Immature natural killer cell (primary cell): Measurements from ENCODE around the gene ST6GALNAC3. TPM values are rescaled to one million over a fixed set of nuclear protein-coding genes. Genes with fewer than 3 reads are reported as not detected.
"Not testable (repeated sequence)": the region's sequence is repeated elsewhere in the genome, so short reads cannot be mapped to it uniquely, and the experiment has no call there.

Experiments
- DNase-seq, 3 donors: peaks; one replicate each; pipeline ENCODE4 v3.0.0; 2022; ENCODE audit warnings: mixed read lengths in 1 of 3
- H3K27ac Mint-ChIP-seq, 6 donors: one replicate each; pipeline ENCODE4 v1.8.0; 2020; ENCODE audit warnings: mixed read lengths in 6 of 6, mild to moderate bottlenecking in 5 of 6, inconsistent platforms in 4 of 6, moderate library complexity in 3 of 6
- H3K27me3 Mint-ChIP-seq, 3 donors: one replicate each; pipeline ENCODE4 v1.8.0; 2020 to 2021; ENCODE audit warnings: low read depth in 3 of 3, mild to moderate bottlenecking in 3 of 3, mixed read lengths in 3 of 3, moderate library complexity in 3 of 3, inconsistent platforms in 1 of 3
- H3K36me3 Mint-ChIP-seq, 3 donors: one replicate each; pipeline ENCODE4 v1.8.0; 2020; ENCODE audit warnings: mixed read lengths in 3 of 3, inconsistent platforms in 2 of 3, mild to moderate bottlenecking in 2 of 3
- H3K4me1 Mint-ChIP-seq, 2 donors: one replicate each; pipeline ENCODE4 v1.8.0; 2020; ENCODE audit warnings: inconsistent platforms in 2 of 2, mild to moderate bottlenecking in 2 of 2, mixed read lengths in 2 of 2, moderate library complexity in 1 of 2
- H3K4me3 Mint-ChIP-seq, 5 donors: one replicate each; pipeline ENCODE4 v1.8.0; 2020; ENCODE audit warnings: mild to moderate bottlenecking in 5 of 5, mixed read lengths in 5 of 5, inconsistent platforms in 3 of 5, moderate library complexity in 3 of 5
- H3K9me3 Mint-ChIP-seq, 6 donors: one replicate each; pipeline ENCODE4 v1.8.0; 2020; ENCODE audit warnings: mild to moderate bottlenecking in 6 of 6, mixed read lengths in 6 of 6, inconsistent platforms in 4 of 6, moderate library complexity in 3 of 6
- polyA plus RNA-seq, 3 donors: library from polyadenylated mRNA; unstranded; fragments of 300-500 nt; fragmentation: Illumina TruSeq; gene quantifications; one replicate each; pipeline ENCODE4 v1.2.3, GENCODE V29; 2021

The ST6GALNAC3 gene
- polyA plus RNA-seq, 3 donors from 2014 or later: not detected

DNA sequence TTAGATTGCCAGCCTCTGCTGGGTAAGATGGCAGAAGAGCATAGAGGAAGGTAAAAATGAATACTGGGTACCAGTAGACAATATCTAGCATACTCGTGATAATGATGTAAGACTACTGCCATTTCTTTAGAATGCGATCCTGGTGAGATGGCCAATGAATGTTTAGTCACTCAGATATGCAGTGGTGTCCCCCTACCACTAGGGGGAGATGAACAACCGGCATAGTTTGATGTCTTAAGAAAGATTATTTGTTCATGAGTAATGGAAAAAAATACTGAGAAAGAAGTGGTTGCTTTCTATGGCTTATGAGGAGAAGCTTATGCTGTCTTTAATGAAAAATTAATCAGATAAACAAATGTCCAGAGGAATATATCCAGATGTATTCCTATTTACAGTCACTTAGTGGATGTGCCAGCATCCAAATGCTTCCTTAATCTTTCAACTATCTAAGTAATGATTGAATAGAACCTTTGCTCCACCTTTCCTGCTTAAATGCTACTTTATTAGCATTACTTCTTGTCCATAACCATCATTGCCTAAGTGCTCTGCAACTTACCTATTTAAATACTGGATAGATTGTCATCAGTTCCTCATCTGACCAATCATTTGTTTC lies 256.6 kb downstream of the ST6GALNAC3 start:
- Mint-ChIP-seq H3K9me3 (no peaks in the 10 kb centered on the region), H3K36me3 (no peaks in the 10 kb centered on the region), H3K27me3 (peaks cover 0 to 5% (median 2%) of the 10 kb centered on the region in 3 donors), H3K27ac (no peak overlapping the region), H3K4me3 (no peak overlapping the region), H3K4me1 (no peaks in the 10 kb centered on the region)
- DNase-seq: peak; percentile 14 to 16 (median 14)

DNA sequence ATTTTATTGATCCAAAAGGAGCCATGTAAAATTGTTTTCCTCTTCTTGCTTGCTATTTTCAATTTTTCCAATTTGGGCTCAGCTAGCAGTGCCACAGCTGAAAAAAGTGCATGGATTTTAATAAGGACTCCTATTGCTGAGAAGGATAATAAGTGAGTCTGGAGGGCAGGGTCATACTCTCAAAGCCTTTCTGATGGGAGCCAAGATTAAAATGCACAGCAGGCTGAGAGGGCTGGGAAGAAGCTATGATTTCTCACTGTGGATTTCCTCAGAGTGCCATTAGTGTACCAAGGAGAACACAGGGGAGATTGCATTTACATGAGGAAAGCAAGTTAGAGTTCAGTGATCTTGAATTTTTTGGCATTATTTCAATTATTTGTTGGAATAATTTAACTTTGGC lies 261.3 kb downstream of the ST6GALNAC3 start:
- H3K4me1 Mint-ChIP-seq: no peaks in the 10 kb centered on the region
- H3K4me3 Mint-ChIP-seq: no peak overlapping the region
- peaks cover 0 to 9% (median 1%) of the 10 kb centered on the region in 3 donors for H3K27me3 Mint-ChIP-seq
- no peaks in the 10 kb centered on the region for H3K9me3 Mint-ChIP-seq
- no peaks in the 10 kb centered on the region for H3K36me3 Mint-ChIP-seq
- no peak for DNase-seq
- H3K27ac Mint-ChIP-seq: no peak overlapping the region

DNA sequence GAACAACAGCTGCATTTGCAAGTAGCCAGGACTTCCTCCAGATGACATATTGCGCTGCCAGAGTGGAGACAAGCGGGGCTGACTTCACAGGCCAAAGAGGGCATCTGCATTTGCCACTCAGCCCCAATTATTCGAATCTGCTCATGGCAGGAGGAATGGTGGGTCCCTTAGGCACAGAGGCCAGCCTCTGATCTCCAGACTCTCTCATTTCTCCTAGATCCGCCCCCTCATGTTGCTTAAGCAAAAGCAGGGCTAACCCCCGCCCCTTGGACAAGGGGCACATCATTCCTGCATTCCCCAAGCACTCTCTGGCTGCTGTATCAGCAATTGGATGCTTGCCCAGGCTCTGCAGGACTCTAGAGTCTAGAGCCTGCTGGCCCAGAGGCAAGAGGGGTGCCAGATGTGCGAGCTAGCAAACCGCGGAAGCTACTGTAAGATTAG lies 262.4 kb downstream of the ST6GALNAC3 start:
- no peak for DNase-seq
- Mint-ChIP-seq H3K27ac (no peak overlapping the region), H3K4me1 (no peaks in the 10 kb centered on the region), H3K27me3 (peaks cover 0 to 11% (median 1%) of the 10 kb centered on the region in 3 donors), H3K9me3 (peaks cover 0 to under 1% (median 0%) of the 10 kb centered on the region in 6 donors), H3K36me3 (no peaks in the 10 kb centered on the region), H3K4me3 (no peak overlapping the region)

- no peaks in the 10 kb centered on the region for H3K4me1 Mint-ChIP-seq
- H3K4me3 Mint-ChIP-seq: no peak overlapping the region
- no peaks in the 10 kb centered on the region for H3K36me3 Mint-ChIP-seq
- no peak overlapping the region for H3K27ac Mint-ChIP-seq
- DNase-seq: no peak
- peaks cover 1 to 11% (median 3%) of the 10 kb centered on the region in 3 donors for H3K27me3 Mint-ChIP-seq
- peaks cover 0 to 4% (median 0%) of the 10 kb centered on the region in 6 donors for H3K9me3 Mint-ChIP-seq
Observed at GRCh38 chr1:76337542-76338219, 263.1 kb downstream of the ST6GALNAC3 start.

DNA sequence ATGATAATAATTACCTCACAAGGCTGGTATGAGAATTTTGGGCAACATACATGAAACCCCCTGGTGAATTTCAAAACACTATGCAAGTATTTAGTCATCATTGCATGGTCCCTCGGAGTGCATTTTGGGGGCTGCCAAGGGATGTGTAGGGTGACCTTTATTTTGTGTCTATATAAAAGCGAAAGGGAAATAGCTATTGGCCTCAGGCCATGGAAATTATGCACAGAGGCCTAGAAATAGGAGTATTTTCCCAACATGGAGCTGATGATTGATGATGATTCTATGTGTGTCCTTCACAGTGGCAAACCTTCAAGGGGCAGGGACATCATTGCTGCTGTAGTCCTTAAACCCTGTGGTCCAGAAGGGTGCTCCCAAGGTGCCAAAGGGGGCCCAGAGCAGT lies 265.5 kb downstream of the ST6GALNAC3 start:
- no peak overlapping the region for H3K4me3 Mint-ChIP-seq
- H3K27ac Mint-ChIP-seq: no peak overlapping the region
- peaks cover 0 to 4% (median 0%) of the 10 kb centered on the region in 6 donors for H3K9me3 Mint-ChIP-seq
- H3K27me3 Mint-ChIP-seq: peaks cover 1 to 6% (median 5%) of the 10 kb centered on the region in 3 donors
- H3K36me3 Mint-ChIP-seq: no peaks in the 10 kb centered on the region
- DNase-seq: no peak
- no peaks in the 10 kb centered on the region for H3K4me1 Mint-ChIP-seq

GRCh38 chr1:76341816-76342215 lies 267.3 kb downstream of the ST6GALNAC3 start:
- not testable (repeated sequence) for H3K27ac Mint-ChIP-seq, H3K36me3 Mint-ChIP-seq, H3K9me3 Mint-ChIP-seq, H3K4me3 Mint-ChIP-seq, H3K4me1 Mint-ChIP-seq, DNase-seq, H3K27me3 Mint-ChIP-seq

DNA sequence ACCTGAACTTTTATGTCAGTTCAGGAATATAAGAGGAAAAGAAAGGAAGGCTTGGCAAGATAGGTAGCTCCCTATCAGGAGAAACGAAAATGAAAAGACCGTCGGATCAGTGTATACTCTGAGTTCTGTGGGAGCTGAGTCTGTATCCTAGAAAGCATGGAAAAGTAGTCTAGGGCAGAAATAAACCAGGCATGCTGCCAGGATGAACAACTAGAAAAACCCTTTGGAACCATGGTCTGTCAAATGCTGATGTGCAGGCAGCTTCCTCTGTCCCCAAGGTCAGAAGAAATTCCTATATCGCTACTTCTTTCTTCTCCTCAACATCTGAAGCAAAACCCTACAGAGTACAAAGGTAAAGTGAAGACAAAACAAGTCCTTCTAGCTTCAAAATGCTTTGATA lies 268.8 kb downstream of the ST6GALNAC3 start:
- peaks cover 1 to 5% (median 5%) of the 10 kb centered on the region in 3 donors for H3K27me3 Mint-ChIP-seq
- H3K4me1 Mint-ChIP-seq: no peaks in the 10 kb centered on the region
- no peaks in the 10 kb centered on the region for H3K36me3 Mint-ChIP-seq
- H3K4me3 Mint-ChIP-seq: no peak overlapping the region
- DNase-seq: no peak
- no peak overlapping the region for H3K27ac Mint-ChIP-seq
- H3K9me3 Mint-ChIP-seq: peaks cover 0 to 4% (median 0%) of the 10 kb centered on the region in 6 donors

DNA sequence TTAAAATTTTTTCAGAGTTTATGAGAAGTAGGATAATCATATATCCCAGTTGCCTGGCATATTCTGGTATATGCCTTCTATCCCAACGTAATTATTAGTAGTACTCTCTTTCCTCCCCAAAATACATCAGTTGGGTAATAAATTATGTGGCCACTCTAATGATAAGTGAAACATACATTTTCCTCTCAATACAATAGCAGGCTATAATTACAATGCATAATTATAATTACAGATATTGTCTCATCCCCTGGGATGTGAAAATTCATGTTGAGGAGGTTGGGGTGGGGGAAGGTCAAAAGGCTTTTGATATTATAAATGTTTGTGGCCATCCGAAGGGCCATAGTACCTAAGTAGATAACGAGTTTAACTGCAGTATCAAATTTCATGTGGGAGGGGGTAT lies 277.1 kb downstream of the ST6GALNAC3 start:
- no peaks in the 10 kb centered on the region for H3K4me1 Mint-ChIP-seq
- no peak overlapping the region for H3K27ac Mint-ChIP-seq
- H3K27me3 Mint-ChIP-seq: peaks cover 0 to 4% (median 0%) of the 10 kb centered on the region in 3 donors
- H3K9me3 Mint-ChIP-seq: peaks cover 0 to 2% (median 0%) of the 10 kb centered on the region in 6 donors
- no peak for DNase-seq
- H3K36me3 Mint-ChIP-seq: no peaks in the 10 kb centered on the region
- no peak overlapping the region for H3K4me3 Mint-ChIP-seq

GRCh38 chr1:76352741-76353435 lies 278.3 kb downstream of the ST6GALNAC3 start:
- peaks cover 0 to 4% (median 0%) of the 10 kb centered on the region in 6 donors for H3K9me3 Mint-ChIP-seq
- no peak overlapping the region for H3K4me3 Mint-ChIP-seq
- no peak for DNase-seq
- no peaks in the 10 kb centered on the region for H3K36me3 Mint-ChIP-seq
- H3K27ac Mint-ChIP-seq: no peak overlapping the region
- H3K4me1 Mint-ChIP-seq: no peaks in the 10 kb centered on the region
- peaks cover 0 to 4% (median 0%) of the 10 kb centered on the region in 3 donors for H3K27me3 Mint-ChIP-seq

- Mint-ChIP-seq H3K4me3 (no peak overlapping the region), H3K4me1 (no peaks in the 10 kb centered on the region), H3K27ac (no peak overlapping the region), H3K27me3 (peaks cover 0 to 4% (median 0%) of the 10 kb centered on the region in 3 donors), H3K9me3 (peaks cover 0 to 8% (median 0%) of the 10 kb centered on the region in 6 donors), H3K36me3 (no peaks in the 10 kb centered on the region)
- no peak for DNase-seq
Observed at GRCh38 chr1:76354236-76354635, 279.7 kb downstream of the ST6GALNAC3 start.

GRCh38 chr1:76366726-76367125 lies 292.2 kb downstream of the ST6GALNAC3 start:
- no peaks in the 10 kb centered on the region for H3K4me1 Mint-ChIP-seq
- no peaks in the 10 kb centered on the region for H3K36me3 Mint-ChIP-seq
- H3K27ac Mint-ChIP-seq: no peak overlapping the region
- no peak overlapping the region for H3K4me3 Mint-ChIP-seq
- DNase-seq: no peak
- no peaks in the 10 kb centered on the region for H3K9me3 Mint-ChIP-seq
- H3K27me3 Mint-ChIP-seq: peaks cover 0 to 2% (median 2%) of the 10 kb centered on the region in 3 donors

- Mint-ChIP-seq H3K27me3 (peaks cover 0 to 3% (median 0%) of the 10 kb centered on the region in 3 donors), H3K36me3 (no peaks in the 10 kb centered on the region), H3K4me3 (no peak overlapping the region), H3K9me3 (peaks cover 0 to 2% (median under 1%) of the 10 kb centered on the region in 6 donors), H3K4me1 (no peaks in the 10 kb centered on the region), H3K27ac (no peak overlapping the region)
- no peak for DNase-seq
Observed at GRCh38 chr1:76371941-76372340, 297.4 kb downstream of the ST6GALNAC3 start.

GRCh38 chr1:76374086-76374485 lies 299.5 kb downstream of the ST6GALNAC3 start:
- Mint-ChIP-seq H3K9me3 (peaks cover 0 to 9% (median 3%) of the 10 kb centered on the region in 6 donors), H3K27me3 (peaks cover 0 to 3% (median under 1%) of the 10 kb centered on the region in 3 donors), H3K36me3 (no peaks in the 10 kb centered on the region), H3K4me3 (no peak overlapping the region), H3K27ac (no peak overlapping the region), H3K4me1 (no peaks in the 10 kb centered on the region)
- DNase-seq: no peak

DNA sequence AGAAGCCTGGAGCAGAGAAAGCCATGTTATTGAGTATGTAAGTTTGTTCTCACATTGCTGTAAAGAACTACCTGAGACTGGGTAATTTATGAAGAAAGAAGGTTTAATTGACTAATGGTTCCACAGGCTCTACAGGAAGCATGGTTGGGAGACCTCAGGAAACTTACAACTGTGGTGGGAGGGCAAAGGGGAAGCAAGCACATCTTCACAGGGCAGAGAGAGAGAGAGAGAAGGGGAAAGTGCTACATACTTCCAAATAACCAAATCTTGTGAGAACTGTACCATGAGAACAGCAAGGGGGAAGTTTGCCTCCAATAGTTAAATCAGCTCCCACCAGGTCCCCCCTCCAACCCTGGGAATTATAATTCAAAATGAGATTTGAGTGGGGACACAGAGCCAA lies 302.7 kb downstream of the ST6GALNAC3 start:
- no peak for DNase-seq
- Mint-ChIP-seq H3K36me3 (no peaks in the 10 kb centered on the region), H3K27me3 (peaks cover 0 to 4% (median 2%) of the 10 kb centered on the region in 3 donors), H3K4me1 (no peaks in the 10 kb centered on the region), H3K9me3 (peaks cover 0 to 15% (median 5%) of the 10 kb centered on the region in 6 donors), H3K4me3 (no peak overlapping the region), H3K27ac (no peak overlapping the region)
